Fibroblast of mammary gland (primary cell): ENCODE data around the gene LDB2.

Experiments
- DNase-seq: peaks from one replicate; pipeline ENCODE4 v3.0.0-alpha.2; 2010; ENCODE audit warnings: low read depth
- H3K4me3 ChIP-seq: 2 replicates; pipeline ENCODE4 v1.5.1; 2011; ENCODE audit warnings: low read depth, mild to moderate bottlenecking, low read length, moderate library complexity; ENCODE audit not compliant: control insufficient read depth
- CTCF ChIP-seq: conservative IDR thresholded peaks from 2 replicates; pipeline ENCODE4 v1.5.1; 2011; ENCODE audit warnings: low read depth, low read length, inconsistent platforms; ENCODE audit not compliant: control insufficient read depth, insufficient read depth

The LDB2 gene

DNA sequence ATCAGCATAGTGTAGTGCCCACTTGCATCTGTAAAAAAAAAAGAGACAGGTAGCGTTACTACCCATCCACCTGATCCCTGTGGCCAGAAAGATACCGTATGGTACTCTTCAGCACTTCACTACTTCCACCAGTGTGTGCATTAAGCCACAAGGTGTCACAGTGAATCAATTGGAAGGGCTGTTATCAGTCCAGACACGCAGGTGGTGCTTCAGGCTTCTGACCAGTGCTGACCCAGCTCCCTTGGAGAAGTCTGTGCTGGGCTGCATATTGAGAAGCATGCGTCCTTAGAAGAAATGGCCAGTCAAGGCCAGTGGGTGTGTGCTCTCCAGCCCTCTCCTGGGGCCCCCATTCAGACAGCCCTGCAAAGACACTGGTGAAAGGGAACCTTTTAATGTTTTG lies 10.6 kb downstream of the LDB2 start:
- no peak for DNase-seq
- no peak overlapping the region for H3K4me3 ChIP-seq
- no peak for TF ChIP-seq CTCF

DNA sequence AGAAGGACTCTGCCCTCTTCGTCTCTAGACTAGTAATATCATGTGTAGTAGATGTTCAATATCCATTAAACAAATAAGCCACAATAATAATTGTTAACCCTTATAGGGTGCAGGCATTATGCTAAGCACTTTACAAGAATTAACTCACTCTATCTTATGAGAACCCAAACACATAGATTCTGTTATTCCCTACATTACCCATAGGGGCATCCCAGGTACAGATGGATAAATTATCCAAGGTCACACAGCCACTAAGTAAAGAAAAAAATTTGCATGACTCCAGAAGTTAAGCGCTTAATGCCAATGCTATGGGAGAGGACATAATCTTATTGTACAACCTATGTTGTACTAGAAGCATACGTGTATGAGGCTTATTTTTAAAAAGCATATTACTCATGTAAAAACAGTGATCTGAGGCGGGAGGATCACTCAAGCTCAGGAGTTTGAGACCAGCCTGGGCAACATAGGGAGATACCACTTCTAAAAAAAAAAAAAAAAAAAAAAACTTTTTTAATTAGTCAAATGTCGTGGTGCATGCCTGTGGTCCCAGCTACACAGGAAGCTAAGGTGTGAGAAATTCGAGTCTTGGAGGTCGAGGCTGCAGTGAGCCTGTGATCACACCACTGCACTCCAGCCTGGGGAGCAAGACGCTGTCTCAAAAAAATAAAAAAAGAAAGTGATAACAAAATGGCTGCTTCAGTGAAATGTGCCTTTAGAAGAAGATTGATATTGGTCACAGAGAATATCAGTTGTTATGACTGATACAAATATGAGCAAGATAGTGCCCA lies 13.6 kb downstream of the LDB2 start:
- peak; percentile 14 for TF ChIP-seq CTCF
- H3K4me3 ChIP-seq = no peak overlapping the region
- DNase-seq = no peak

DNA sequence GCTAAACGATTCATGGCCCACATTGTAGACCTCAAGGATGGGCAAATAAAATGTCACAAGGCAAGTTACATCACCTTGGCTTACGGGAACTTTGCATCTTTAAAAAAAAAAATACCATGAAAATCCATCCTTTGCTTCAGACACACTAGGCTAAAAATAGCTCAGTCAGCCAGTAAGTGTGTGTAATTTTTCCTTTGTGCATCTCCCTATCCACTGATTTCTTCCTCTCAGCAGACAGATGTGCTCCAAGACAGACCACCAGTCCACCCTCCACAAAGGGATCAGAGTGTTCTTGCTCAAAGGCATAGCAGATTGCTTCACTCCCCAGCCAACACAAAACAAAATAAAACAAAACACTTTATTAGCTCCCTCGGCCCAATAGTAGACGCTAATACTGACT lies 14.6 kb downstream of the LDB2 start:
- no peak for DNase-seq
- TF ChIP-seq CTCF = no peak

DNA sequence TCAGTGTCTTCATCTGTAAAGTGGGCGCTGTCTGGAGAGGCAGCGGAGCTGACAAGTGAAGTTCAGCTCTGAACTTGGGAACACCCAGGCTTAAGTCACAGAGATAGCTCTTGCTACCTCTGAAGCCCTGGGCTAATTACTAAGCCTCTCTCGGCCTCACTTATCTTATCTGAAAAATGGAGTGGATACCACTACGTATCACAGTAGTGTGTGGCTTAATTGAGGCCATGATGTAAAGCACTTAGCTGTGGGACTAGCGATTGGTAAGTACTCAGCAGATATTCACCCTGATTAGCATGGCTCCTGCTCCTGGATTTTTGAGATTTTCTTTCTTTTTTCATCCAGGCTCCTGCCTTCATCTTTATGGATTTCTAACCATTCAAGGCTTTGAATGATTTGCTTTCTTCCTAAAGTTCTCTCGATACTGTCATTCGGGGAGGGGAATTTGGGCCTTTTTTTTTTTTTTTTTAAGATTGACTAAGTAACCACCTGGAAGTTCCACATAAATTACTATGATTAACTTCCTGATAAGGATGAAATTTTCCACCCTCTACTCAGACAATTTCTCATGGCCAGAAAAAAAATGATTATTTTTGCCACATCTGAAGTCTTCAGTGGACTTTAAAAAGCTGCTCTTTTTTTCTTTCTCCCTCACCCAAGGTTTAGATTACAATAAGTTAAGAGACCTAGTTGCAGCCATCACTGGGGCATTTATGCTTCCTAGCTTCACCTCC lies 17.1 kb downstream of the LDB2 start:
- no peak overlapping the region for H3K4me3 ChIP-seq
- TF ChIP-seq CTCF = no peak
- no peak for DNase-seq

More for the DNA sequence above, 14.6 kb downstream of the LDB2 start:
- H3K4me3 ChIP-seq = no peak overlapping the region

GRCh38 chr4:16875487-16875886 lies 23.0 kb downstream of the LDB2 start:
- no peak for TF ChIP-seq CTCF
- DNase-seq = peak; percentile 86
- H3K4me3 ChIP-seq = no peak overlapping the region

DNA sequence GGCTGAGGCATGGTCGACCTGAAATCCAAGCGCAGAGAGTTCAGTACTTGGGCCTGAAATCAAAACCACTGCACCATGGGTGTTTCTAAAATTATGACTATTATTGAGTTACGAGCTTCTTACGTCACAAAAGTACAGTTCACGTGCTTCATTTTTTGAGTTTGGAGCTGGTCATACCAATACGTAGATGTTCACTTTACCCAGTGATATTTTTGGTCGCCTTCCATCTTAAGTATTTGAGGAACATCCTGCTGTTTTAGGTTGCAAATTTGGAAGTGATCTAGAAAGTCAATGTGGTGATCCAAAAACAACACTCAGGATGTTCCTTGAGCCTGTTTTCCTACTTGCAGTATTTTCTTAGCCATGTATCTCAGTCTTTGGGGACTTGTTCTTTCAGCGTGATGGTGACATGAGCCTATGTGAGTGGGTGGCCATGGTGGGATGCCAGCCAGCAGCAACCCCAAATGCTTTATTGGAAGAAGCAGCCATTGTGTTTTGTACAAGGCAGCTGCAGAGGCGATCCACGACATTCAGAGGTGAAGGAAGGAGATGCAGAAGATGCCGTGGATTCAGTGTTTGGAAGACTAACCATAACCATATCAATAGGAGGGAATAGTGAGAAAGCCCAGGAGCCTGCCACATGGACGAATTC lies 28.7 kb downstream of the LDB2 start:
- TF ChIP-seq CTCF = no peak

More for the DNA sequence above, 28.7 kb downstream of the LDB2 start:
- H3K4me3 ChIP-seq = no peak overlapping the region
- no peak for DNase-seq
